ENCODE data around the gene SLC29A3. TPM values are rescaled to one million over a fixed set of nuclear protein-coding genes. Genes with fewer than 3 reads are reported as not detected.

SLC29A3 gene
- total RNA-seq, 1 experiment from 2014 or later = 9.2 TPM

- no peak overlapping the region for H3K23ac ChIP-seq (ENCODE audit: insufficient read length, low read depth, low read length)
- DNase-seq = no peak
- H3K9me3 ChIP-seq (ENCODE audit: control insufficient read depth, low read depth, low read length) = no peaks in the 10 kb centered on the region
- H3K23me2 ChIP-seq (ENCODE audit: insufficient read length, low read depth, low read length, poor library complexity, severe bottlenecking) = no peaks in the 10 kb centered on the region
- no peak overlapping the region for H3K4me2 ChIP-seq (ENCODE audit: insufficient read depth, insufficient read length, low read length)
- no peak overlapping the region for H3K27ac ChIP-seq (ENCODE audit: insufficient read length, low read depth, low read length)
- no peaks in the 10 kb centered on the region for H3K4me1 ChIP-seq (ENCODE audit: insufficient read depth, low read length)
- no peak overlapping the region for H2BK15ac ChIP-seq (ENCODE audit: low read depth, low read length)
- H3T11ph ChIP-seq (ENCODE audit: low read length) = no peak overlapping the region
- no peak for TF ChIP-seq CTCF (conservative IDR thresholded peaks at IDR 0.05)
- H3K79me2 ChIP-seq (ENCODE audit: insufficient read depth, low read length) = no peaks in the 10 kb centered on the region
- no peaks in the 10 kb centered on the region for H4K20me1 ChIP-seq (ENCODE audit: control insufficient read depth, insufficient read depth, insufficient read length)
- Mint-ChIP-seq H3K27me3 (ENCODE audit: low read depth) (peaks cover 22% of the 10 kb centered on the region), H3K4me3 (no peak overlapping the region), H3K27ac (no peak overlapping the region), H3K4me1 (peaks cover 4 to 5% of the 10 kb centered on the region in 2 experiments), H3K9me3 (no peaks in the 10 kb centered on the region), H3K36me3 (ENCODE audit: insufficient read depth in 1 of 3, low read depth in 3 of 3) (no peaks in the 10 kb centered on the region)
- H2BK20ac ChIP-seq (ENCODE audit: low read depth, low read length, poor library complexity, severe bottlenecking) = no peak overlapping the region
- no peak overlapping the region for H2BK5ac ChIP-seq (ENCODE audit: insufficient read length, low read length)
- no peaks in the 10 kb centered on the region for H3K79me1 ChIP-seq (ENCODE audit: insufficient read depth, low read depth, low read length, poor library complexity, severe bottlenecking)
- H4K91ac ChIP-seq (ENCODE audit: insufficient read length, low read depth, low read length) = no peak overlapping the region
- no peak overlapping the region for H3K9ac ChIP-seq (ENCODE audit: extremely low read depth, insufficient read length, low read length)
- WGBS (ENCODE audit: extremely low coverage, insufficient read length, low lambda C conversion rate) = no CpG with 5 or more reads among the region's 11 CpGs
- no peak overlapping the region for H4K8ac ChIP-seq (replicated peaks; ENCODE audit: insufficient read length, low read depth, low read length)
- no peak overlapping the region for H3K4ac ChIP-seq (ENCODE audit: low read depth, low read length)
- H3K27me3 ChIP-seq (ENCODE audit: insufficient read depth, low read length) = no peaks in the 10 kb centered on the region
- H2BK12ac ChIP-seq (ENCODE audit: insufficient read length, low read depth, low read length) = no peak overlapping the region
- no peak overlapping the region for H3K56ac ChIP-seq (ENCODE audit: insufficient read length, low read depth, low read length)
- no peak overlapping the region for H3K18ac ChIP-seq (ENCODE audit: insufficient read length, low read depth, low read length)
- H3K14ac ChIP-seq (ENCODE audit: insufficient read depth, low read length) = no peak overlapping the region
- no peak overlapping the region for H2BK120ac ChIP-seq (ENCODE audit: low read depth, low read length, poor library complexity, severe bottlenecking)
- H4K5ac ChIP-seq (ENCODE audit: insufficient read length, low read depth, low read length) = no peak overlapping the region
- no peak overlapping the region for H2AFZ ChIP-seq (ENCODE audit: low read length)
- H2AK5ac ChIP-seq (ENCODE audit: insufficient read length, low read length) = no peak overlapping the region
Observed at GRCh38 chr10:71374481-71375233, 55.6 kb downstream of the SLC29A3 start.

Measured in H9 (cell line).